NK-92 treated with Interleukin-12 subunit alpha and Interleukin-12 subunit beta, amount 100 ng/mL, for 24 hours (cell line): Measurements from ENCODE around the gene PSMD5.

ENCODE experiments used
- DNase-seq: peaks from one replicate; lab custom pipeline; 2025; lab: John Stamatoyannopoulos, UW

PSMD5 gene

DNA sequence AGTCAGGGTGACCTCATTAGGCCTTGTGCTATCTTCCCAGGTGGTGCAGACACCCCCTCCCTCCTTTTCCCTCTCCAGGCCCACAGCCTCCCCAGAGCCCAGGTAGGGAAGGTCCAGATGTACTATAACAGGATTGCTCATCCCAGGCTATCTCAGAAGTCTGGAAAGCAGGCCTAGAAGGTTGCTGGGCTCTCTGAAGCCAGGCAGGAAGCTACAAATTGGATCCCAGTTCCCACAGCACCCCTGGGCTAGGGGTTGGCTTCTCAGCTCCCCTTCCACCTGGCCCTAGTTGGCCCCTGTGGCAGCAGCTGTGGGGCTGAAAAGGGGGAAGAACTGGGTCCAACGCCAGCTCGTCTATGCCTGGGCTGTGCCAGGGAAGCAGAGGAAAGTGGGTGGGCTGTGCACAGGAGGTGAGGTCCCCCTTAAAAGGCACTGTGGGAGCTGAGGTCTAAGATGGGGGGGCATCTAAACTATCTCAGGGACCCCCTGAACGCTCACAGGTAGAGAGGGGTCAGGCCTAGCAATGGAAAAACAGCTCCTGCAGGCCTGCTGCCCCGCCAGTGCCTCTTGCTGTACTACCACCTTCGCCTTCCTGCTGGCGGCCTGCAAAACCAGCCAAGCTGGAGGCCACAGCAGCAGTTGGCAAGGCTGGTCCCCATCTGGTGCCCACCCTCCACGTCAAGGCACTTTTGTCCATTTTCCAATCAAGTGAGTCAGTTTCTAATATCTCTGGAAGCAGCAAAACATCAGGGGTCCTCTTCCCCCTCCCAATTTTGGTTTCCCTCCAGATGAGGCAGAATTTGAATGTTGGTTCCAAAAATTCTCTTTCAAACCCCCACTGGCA, 13.3 kb upstream of the PSMD5 start:
- no peak for DNase-seq

DNA sequence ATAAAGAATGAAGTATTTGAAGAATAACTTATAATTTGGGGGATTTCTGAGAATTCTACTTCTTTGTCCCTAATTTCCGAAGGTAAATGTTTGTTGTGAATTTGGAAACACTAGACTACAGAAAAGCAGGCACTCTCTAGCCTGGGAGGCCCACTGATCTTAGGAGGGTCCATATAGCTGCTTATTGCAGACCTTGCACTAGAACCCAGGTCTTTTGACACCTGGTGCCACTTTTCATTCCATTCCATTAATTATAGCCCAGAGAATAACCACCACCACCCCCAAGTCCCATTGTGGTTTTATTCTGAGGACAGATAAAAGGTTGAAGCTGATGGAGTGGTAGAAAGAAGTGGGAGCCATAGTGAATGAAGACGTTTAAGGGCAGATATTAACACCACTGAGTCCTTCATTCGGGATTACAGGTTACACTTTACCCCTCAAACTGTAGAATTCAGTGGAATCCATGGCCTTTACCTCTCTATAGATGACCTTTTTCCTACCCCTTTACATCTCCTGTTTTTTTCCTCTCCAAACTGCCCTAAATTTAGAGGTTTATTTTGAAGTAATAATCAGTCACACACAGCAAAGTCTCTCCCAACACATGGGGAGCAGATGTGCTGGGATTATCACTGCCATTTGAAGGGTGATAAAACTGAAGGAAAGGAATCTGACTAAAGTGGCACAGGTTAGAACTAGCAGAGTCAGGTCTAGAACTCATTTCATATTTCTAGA, 12.0 kb upstream of the PSMD5 start:
- DNase-seq: no peak

DNA sequence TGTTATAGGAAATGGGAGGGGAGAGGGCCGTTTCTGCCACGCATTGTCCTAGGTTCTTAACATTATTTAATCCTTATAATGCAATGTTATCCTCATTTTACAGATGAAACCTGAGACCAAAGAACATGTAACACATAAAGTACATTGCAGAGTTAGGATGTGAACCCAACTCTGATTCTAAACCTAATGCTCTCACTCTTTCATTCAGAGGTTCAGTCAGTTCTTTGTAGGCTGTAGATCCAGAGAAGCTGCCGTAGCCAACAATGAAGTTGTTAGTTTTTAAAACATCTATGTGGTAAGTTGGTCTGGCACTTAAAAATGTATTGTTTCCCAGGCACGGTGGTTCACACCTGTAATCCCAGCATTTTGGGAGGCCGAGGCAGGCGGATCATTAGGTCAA, 10.5 kb upstream of the PSMD5 start:
- DNase-seq: no peak

DNA sequence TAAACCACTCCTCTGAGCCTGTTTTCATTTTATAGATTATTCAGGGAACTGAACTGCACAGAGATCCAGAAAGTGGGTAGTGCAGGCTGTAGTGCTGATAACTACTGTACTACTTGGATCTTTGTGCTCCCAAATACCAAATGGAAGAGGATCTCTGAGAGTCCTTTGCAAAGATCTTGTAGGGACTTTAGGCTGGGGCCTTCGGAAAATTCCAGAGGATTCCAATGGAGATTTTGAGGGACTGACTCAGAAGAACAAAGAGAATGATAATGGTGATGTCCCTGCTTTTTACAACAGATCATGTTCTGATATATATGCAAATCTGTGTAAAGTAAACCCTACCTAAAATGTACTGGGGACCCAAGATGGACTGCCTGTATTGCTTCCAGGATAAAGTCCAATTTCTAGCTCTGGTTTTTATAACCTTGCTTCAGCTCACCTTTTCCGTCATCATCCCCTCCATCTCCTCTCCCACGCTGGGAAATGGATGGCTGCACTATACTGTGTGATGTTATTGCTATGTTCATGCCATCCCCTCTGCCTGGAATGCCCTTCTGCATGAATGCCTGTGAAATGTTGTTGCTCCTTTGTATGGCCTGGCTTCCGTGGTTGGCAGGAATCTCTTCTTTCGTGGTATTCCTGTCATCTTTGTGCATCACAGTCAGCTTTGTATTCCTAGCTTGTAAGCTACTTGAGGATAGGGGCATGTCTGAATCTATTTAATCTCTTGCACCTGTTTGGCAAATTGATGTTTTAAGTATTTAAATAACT, 9.7 kb upstream of the PSMD5 start:
- no peak for DNase-seq

DNA sequence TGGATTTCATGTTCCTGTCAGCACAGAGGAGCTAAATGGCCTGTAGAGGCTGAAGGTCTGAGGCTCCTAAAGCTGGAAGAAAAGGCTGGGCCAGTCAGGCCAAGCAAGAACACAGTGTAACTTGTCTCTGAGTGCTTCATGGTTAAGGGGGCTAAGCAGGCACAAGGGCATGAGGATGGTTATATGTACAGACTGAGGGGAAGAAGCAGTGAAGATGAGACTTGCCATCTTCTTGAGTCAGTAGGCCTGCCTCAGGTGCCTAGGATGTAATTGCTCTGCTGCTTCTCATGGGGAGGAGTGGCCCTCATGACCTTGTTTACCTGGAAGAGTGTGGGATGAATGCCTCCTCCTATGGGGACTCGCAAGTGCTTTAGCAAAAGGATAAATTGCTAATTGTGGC, 8.7 kb upstream of the PSMD5 start:
- DNase-seq: no peak

DNA sequence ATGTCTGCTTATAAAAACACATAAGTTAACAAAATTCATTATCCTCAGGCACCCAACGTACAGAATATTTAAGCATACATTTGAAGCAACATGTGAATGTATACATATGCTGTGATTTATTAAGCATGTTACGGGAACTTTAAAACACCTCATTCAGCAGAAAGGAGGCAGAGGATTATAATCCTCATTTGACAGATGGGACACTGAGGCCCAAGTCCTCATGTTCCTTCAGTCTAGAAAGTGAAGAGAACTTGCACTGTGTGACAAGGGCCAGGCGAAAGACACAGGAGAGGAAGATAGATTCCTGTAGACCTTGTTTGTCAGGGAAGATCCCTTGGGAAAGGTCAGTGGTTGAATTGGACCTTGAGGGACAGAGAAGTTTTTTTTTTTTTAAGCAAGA, 7.6 kb upstream of the PSMD5 start:
- DNase-seq: no peak

DNA sequence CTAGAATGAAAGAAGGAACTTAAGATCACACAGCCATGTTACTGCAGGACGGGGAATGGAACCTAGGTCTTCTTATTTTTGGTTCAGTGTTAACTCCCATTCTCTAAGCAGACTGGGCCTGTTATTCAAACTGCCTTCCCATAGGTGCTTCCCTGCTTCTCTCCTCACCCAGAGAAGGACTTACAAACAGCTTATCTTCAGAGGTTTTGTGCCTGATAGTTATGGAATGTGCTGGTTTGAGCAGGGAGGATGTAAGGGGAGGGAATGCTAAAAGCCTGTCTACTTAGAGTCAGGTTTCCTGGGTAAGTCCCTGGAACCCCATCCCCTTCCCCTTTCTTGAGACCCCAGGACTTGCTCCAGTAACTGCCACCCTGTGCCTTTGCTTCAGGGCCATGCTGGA, 4.2 kb upstream of the PSMD5 start:
- DNase-seq: no peak

DNA sequence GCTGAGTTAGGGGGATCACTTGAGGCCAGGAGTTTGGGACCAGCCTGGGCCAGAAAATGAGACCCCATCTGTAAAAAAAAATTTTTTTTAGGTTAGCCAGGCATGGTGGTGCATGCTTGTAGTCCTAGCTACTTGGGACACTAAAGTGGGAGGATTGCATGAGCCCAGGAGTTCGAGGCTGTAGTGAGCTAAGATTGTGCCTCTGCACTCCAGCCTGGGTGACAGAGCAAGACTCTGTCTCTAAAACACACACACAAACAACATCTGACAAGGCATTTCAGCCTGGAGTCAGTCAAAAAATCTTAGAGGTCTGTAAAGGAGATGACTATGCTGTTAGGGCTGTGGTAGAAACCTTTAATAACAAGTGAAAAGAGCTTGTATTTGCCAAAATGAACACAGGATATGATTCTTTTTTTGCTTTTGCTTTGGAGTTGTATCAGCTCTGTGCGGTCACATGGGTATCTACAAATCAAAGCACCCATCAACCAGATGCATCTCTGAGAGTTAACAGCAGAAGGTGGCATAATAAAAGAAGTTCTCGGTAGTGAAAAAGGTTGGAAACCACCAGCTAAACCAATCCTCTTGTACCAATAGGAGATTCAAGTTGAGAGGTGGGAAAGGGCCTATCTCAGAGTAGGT, 3.6 kb upstream of the PSMD5 start:
- DNase-seq: no peak

DNA sequence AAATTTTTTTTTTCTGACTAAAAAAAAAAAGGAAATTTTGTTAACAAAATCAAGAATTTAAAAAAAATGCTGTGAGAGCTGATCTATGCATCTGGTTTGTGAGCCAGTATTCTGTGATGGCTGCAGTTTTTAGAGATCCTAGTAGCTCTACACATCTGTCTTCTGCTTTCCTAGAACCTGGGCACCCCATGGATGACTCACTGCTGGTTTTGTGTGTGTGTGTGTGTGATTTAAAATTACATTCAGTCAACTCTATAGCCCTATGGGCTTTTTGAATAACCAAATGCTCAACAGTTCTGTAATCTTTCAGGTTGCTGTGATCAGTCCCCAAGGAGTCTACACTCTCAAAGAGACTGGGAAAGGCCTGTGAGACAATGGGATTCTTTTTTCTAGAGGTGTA, 2.5 kb upstream of the PSMD5 start:
- peak; percentile 21 for DNase-seq

DNA sequence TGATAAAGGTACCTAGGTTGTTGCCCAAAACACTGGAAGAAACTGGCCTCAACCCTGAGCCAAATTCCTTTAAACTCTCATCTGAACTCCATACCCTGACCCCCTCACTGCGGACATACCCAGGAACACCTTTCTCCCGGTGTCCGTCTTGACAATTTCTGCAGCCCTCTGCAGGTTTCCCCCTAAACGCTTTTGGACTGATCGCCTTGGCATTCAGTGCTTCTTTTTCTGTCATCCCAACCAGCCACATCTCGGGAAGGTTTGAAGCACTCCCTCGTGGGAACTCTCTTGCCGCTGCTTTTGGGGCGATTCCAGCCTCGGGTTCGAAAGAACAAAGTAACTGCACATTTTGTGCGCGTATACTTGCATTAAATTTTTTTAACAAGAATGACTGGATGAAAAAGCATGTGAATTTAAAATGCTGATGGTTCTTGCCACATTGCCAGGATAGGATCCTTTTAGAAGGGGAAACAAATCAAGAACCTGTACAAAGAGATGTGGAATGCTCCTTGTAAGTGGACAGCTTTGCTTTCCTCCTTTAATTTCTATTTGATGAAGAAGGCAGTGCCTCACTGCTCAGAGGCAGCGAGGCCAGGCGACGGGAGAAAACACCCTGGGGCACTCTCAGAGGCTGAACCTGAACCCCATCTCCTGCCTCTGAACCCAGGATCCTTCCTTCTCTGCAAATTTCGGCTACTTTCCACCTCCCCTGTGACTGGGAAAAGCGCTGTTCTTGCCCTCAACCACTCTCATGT, 615 bp downstream of the PSMD5 start:
- DNase-seq: no peak

DNA sequence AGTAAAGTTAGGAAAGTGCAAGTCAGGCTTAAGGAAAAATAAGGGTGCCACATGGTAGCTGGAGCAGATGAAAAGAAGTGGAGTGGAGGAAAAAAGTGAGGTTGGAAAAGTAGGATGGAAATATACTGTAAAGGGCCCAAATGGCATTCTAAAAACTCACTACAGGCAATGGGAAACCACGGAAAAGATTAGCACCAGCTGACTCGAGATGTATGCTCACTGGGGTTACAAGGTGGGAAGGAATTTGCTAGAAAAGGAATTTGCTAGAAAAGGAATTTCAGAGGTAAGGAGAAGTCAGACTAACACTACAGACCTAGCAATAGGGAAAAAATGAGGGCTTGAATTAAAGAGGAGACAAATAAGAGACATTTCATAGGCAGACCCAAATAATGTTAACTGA, 3.6 kb downstream of the PSMD5 start:
- no peak for DNase-seq

DNA sequence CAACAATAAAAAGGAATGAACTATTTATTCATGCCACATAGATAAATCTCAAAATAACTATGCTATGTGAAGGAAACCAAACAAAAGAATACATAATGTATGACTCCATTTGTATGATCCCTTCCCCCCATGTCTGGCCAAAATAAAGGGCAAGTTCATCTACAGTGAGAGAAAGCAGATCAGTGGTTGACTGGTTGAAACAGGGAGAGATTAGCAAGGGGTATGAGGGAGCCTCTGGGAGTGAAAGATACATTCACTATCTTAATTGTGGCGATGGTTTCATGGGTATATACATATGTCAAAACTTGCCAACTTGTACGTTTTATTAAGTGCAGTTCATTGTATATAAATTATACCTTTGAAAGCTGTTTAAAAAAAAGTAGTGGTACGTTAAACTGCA, 4.8 kb downstream of the PSMD5 start:
- no peak for DNase-seq

DNA sequence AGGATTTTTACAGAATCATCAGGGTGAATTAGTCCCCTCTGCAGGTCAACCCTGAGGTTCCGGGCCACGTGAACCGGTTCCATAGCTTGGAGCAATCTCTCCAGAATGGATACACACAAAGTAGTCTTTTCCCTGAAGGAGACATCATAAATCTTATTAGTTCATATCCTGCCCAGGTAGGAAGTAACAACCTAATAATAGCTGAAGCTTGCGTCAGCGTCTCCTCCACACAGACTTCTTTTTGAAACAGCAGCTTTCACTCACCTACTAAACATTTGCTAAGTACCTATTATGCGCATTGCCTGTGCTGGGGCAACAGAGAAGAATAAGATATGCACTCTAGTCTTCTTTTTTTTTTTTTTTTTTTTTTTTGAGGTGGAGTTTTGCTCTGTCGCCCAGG, 9.4 kb downstream of the PSMD5 start:
- no peak for DNase-seq

DNA sequence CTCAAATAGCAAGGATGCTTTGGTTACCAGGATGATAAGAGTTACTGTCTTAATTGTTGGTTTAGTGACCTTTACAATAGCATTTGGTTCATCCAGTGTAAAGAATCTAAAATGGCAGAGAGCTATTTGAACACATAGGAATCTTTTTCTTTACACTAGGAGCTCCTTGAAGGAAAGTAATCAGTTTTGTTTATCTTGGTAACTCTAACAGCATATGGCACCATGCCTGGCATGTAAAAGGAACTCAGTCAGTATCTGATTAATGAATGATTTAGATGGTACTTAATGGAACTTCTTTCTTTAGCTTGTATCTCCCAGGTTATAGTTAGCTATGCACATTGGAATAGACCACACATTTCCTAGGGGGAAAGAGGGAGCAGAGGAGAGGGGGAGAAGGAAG, 9.9 kb downstream of the PSMD5 start:
- no peak for DNase-seq

DNA sequence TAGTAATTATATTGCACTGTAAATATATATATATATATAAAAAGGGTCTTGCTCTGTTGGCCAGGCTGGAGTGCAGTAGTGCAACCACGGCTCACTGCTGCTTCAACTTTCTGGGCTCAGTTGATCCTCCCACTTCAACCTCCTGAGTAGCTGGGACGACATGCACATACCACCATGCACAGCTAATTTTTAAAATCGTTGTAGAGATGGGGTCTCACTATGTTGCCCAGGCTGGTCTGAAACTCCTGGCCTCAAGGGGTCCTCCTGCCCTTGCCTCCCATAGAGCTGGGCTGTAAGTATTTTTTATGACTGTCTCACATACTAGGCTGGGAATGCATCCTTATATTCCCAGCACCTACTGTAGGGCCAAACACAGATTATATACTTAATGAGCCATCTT, 11.9 kb downstream of the PSMD5 start:
- no peak for DNase-seq

DNA sequence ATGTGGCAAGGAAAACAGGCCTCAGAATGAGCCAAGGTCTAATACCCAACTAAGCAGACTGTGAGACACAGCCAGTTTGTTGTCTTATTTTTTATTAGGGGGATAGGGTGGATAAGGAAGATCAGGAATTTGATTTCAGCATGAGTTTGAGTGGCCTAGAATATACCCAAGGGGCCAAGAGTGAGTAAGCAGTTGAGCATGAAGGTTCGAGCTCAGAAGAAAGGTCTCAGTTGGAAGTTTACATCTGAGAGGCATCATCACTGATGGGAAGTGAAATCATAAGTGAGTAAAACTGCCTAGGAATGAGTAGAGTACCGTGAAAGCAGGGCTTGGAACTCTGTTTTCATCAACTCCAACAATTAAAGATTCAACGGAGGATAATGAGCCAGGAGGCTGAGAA, 12.6 kb downstream of the PSMD5 start:
- no peak for DNase-seq

DNA sequence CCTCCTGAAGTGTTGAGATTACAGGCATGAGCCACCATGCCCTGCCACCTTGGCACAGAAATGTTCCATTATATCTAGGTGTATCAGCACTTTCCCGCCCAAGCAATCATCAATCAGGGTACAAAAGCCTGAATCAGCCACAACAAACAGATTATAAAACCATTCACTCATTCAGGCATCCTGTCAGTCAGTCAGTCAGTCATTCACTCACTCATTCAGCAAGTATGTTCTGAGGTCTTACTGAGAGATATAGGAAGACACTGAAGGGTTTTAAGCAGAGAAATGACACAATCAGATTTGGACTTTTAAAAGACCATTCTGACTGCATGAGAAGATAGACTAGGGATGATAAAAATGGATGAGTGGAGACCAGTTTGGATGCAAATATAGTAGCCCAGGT, 13.1 kb downstream of the PSMD5 start:
- no peak for DNase-seq

DNA sequence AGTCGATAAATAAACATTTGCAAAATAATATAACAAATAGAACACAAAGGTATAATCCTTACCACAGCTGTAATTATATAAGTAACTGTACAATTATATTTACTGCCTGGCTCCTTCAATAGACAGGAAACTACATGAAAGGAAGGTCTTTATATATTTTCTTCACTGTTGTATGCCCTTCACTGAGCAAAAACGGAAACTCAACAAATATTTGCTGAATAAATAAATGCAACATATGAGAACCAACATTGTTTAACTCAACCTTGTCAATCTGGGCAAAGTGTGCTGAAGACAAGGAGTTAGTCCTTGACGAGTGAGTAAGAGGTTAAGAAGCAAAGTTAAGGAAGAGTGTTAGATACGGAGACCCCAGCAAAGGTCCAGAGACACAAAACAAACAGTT, 22.6 kb downstream of the PSMD5 start:
- no peak for DNase-seq

DNA sequence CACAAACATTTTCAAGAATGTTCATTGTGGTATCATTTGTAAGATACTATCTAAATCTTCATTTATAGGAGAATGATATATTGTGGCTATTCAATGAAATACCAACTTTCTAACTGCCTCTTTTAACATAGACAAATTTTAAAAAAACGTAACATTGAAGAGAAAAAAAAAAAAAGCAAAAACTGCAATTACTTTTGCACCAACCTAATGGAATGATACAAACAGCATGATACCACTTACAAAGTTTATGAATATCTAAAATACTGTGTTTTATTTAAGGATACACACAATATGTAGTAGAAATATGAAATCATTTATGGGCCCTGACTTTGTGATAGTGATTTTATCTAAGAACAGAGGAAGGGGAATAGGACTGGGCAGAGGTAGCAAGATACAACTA, 24.1 kb downstream of the PSMD5 start:
- no peak for DNase-seq

DNA sequence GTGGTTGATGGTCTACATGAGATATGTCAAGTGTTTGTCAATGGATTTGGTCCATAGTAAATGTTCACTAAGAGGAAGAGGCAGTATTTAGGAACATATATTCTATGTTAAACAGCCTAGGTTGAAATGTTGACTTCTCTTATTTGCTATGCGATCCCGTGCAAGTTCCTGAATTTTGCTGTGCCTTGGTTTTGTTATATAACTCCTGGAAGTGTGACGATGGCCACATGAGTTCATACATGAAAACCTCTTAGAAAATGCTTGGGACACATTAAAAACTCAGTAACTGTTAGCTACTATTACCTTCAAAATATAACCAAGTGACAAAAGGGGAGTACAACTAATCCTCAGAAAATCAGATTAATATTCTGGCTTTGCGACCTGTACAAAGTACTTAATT, 27.6 kb downstream of the PSMD5 start:
- no peak for DNase-seq

DNA sequence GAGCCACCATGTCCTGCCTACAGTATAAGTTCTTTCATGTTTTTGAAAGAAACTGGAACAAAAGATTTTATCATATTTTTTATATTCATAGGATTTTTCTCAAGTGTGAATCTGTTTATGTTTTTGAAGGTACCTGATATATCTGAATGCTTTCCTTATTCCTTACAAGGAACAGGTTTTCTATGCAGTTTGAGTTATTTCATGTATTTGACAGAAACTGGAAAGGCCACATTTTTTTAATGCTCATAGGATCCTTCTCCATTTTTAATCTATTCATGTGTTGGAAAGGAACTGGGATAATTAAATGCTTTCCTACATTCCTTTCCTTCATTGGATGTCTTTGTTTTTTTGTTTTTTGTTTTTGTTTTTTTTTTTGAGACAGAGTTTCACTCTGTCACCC, 33.8 kb downstream of the PSMD5 start:
- no peak for DNase-seq
